ENCODE results near the gene MRPS2. TPM values are rescaled to one million over a fixed set of nuclear protein-coding genes. Genes with fewer than 3 reads are reported as not detected.
"Not testable (repeated sequence)": the region's sequence is repeated elsewhere in the genome, so short reads cannot be mapped to it uniquely, and the experiment has no call there.

MRPS2 gene
- polyA plus RNA-seq, 2 of the 4 experiments (the other 2 are of a cell fraction) = 66.9 to 90.1 TPM

DNA sequence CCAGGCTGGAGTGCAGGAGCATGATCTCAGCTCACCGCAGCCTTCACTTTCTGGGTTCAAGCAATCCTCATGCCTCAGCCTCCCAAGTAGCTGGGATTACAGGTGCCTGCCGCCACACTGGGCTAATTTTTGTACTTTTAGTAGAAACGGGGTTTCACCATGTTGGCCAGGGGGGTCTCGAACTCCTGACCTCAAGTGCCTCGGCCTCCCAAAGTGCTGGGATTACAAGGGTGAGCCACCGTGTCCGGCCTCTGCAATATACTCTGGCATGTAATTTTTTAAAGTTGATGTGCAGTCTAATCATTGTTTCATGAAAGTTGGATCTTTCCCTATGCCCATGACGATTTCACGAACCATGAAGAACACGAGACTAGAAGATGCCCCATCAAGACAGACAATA, 49.5 kb upstream of the MRPS2 start:
- Histone ChIP-seq H3K4me2 (no peak overlapping the region), H3K27ac (no peak overlapping the region), H3K4me1 (no peaks in the 10 kb centered on the region), H3K9me3 (peaks cover 9% of the 10 kb centered on the region; the same call in 2 of the 3 replicates), H3K4me3 (no peak overlapping the region)
- TF ChIP-seq JUN (IDR thresholded peaks at IDR 0.05) (no peak), ZC3H11A (IDR thresholded peaks at IDR 0.05) (no peak), MAFK (IDR thresholded peaks at IDR 0.05; ENCODE audit: partially characterized antibody) (no peak), CBX8 (IDR thresholded peaks at IDR 0.05) (no peak), SMC3 (IDR thresholded peaks at IDR 0.05) (no peak), PHF8 (IDR thresholded peaks at IDR 0.05; ENCODE audit: borderline replicate concordance, low read depth) (no peak), HOXB13 (CRISPR knock-in tag; IDR thresholded peaks at IDR 0.05; ENCODE audit: low read depth) (no peak), NPAS2 (CRISPR knock-in tag; IDR thresholded peaks at IDR 0.05; ENCODE audit: borderline replicate concordance) (no peak), NR3C1 (IDR thresholded peaks at IDR 0.05) (no peak), GATA3 (IDR thresholded peaks at IDR 0.05; ENCODE audit: borderline replicate concordance) (no peak), RFX5 (IDR thresholded peaks at IDR 0.05) (no peak), EHMT2 (IDR thresholded peaks at IDR 0.05; ENCODE audit: low read depth) (no peak), FOSL2 (IDR thresholded peaks at IDR 0.05) (no peak), FOSL2 (CRISPR knock-in tag; IDR thresholded peaks at IDR 0.05) (no peak), POLR2A (IDR thresholded peaks at IDR 0.05; ENCODE audit: low read length) (no peak), JUNB (IDR thresholded peaks at IDR 0.05) (no peak), CEBPB (IDR thresholded peaks at IDR 0.05) (no peak), CHD2 (IDR thresholded peaks at IDR 0.05; ENCODE audit: low read length, partially characterized antibody) (no peak)
- TF ChIP-seq, protein P1, sequence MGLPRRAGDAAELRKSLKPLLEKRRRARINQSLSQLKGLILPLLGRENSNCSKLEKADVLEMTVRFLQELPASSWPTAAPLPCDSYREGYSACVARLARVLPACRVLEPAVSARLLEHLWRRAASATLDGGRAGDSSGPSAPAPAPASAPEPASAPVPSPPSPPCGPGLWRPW (IDR thresholded peaks at IDR 0.05) = no peak
- ATAC-seq = no peak
- CTCF ChIA-PET = interaction anchor here (0.7 to 2.1 kb wide), 3 partner anchors 10 to 38 kb away, joined by 3 to 6 read pairs (median 4); no protein-coding TSS in a partner anchor
- 52% methylated on average over 10 of the region's 10 CpGs for WGBS (ENCODE audit: missing lambda C conversion rate)
- DNase-seq (ENCODE audit: low read depth in 1 of 2, low spot score in 1 of 2) = no peak
- POLR2A ChIA-PET = no interaction called here
- FAIRE-seq = no peak

DNA sequence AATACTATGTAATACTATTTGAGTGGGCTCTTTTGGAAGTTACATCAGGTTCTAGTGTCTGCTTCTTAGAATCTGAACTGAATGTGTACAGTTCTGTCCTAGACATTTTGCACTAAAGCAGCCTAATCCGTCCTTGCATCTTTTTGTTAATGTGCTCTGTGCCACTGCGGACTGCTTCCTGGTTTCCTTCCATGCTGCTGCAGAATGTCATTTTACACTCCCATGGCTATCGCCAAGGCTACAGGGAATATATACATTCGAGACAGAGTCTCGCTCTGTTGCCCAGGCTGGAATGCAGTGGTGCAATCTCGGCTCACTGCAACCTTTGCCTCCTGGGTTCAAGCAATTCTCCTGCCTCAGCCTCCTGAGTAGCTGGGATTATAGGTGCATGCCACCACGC, 48.6 kb upstream of the MRPS2 start:
- H3K4me2 ChIP-seq; ATAC-seq; H3K4me3 ChIP-seq; DNase-seq (ENCODE audit: low read depth in 1 of 2, low spot score in 1 of 2); H3K27ac ChIP-seq; POLR2A ChIA-PET; H3K4me1 ChIP-seq; FAIRE-seq; H3K9me3 ChIP-seq: not testable (repeated sequence)
- CTCF ChIA-PET = interaction anchor here (1.2 to 2.8 kb wide), 3 partner anchors 8 to 39 kb away, joined by 5 to 13 read pairs (median 6); no protein-coding TSS in a partner anchor
- WGBS (ENCODE audit: missing lambda C conversion rate) = 65% methylated on average over 7 of the region's 7 CpGs

DNA sequence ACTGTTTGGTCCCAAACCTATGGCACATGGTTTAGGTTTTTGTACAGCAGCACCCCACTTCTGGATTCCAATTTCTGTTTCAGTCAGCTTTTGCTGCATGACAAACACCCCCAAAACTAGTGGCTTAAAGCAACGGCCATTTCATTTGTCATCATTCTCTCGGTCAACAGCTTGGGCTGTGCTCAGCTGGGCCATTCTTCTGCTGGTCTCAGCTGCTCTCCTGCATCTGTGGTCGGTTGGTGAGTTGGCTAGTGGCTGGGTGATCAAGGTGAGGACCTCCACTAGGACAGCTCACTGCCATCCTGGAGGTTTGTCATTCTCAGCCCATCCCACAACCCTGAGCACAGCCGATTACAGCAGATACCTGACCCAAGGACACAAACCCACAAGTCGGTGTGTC, 45.7 kb upstream of the MRPS2 start:
- no peak for DNase-seq (ENCODE audit: low read depth in 1 of 2, low spot score in 1 of 2)
- H3K27ac ChIP-seq = no peak overlapping the region
- no peaks in the 10 kb centered on the region for H3K4me1 ChIP-seq
- FAIRE-seq = no peak
- ChIA-PET CTCF (interaction anchor here (0.6 to 2.8 kb wide), 9 partner anchors 12 to 368 kb away, joined by 3 to 13 read pairs (median 4); no protein-coding TSS in a partner anchor), POLR2A (no interaction called here)
- no peak overlapping the region for H3K4me3 ChIP-seq
- WGBS (ENCODE audit: missing lambda C conversion rate) = 12% methylated on average over 5 of the region's 5 CpGs
- ATAC-seq = no peak
- no peak for TF ChIP-seq MAZ (IDR thresholded peaks at IDR 0.05; ENCODE audit: borderline replicate concordance, low read depth, low read length)
- no peak for TF ChIP-seq MAFK (IDR thresholded peaks at IDR 0.05; ENCODE audit: partially characterized antibody)
- H3K4me2 ChIP-seq = no peak overlapping the region
- peaks cover 9% of the 10 kb centered on the region; the same call in 2 of the 3 replicates for H3K9me3 ChIP-seq

DNA sequence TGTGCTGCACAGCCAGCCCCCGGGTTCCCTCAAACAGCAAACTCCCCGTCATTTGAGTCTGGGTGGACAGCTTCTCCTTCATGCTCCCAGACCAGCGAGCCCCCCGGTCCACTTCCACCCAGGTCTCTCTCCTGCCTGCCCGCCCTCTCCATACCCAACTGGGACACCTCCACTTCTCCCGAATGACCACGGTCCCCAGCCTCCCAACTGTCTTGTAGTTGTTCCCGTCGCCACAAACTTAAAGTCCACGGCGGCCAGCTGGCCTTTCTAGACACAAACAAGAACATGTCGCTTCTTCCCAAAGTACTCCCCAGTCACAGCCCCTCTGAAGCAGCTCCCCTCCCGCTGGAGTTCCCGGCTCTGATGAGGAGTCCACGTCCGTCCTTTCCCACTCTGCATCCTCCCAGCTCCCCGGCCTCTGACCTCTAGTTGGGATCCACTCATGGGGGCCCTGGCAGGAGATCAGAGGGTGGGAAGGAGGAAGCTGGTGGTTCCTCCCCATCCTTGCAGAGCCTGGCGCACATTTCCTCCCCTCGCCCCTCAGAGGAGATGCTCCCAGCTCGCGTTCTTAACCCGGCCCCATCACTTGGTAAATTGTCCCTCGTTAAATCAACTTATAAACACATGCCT, 45.0 kb upstream of the MRPS2 start:
- FAIRE-seq (no peak), DNase-seq (ENCODE audit: low read depth in 1 of 2, low spot score in 1 of 2) (no peak), ATAC-seq (no peak)
- Histone ChIP-seq H3K27ac (no peak overlapping the region), H3K9me3 (peaks cover 9% of the 10 kb centered on the region; the same call in 2 of the 3 replicates), H3K4me2 (no peak overlapping the region), H3K4me3 (no peak overlapping the region), H3K4me1 (no peaks in the 10 kb centered on the region)
- TF ChIP-seq KDM5A (IDR thresholded peaks at IDR 0.05) = no peak
- no peak for TF ChIP-seq JUNB (IDR thresholded peaks at IDR 0.05)
- no peak for TF ChIP-seq KDM1A (IDR thresholded peaks at IDR 0.05; ENCODE audit: low read depth)
- no peak for TF ChIP-seq POLR2AphosphoS2 (conservative IDR thresholded peaks at IDR 0.05; ENCODE audit: low read length)
- TF ChIP-seq EHF (CRISPR knock-in tag; IDR thresholded peaks at IDR 0.05) = no peak
- TF ChIP-seq PHF8 (IDR thresholded peaks at IDR 0.05; ENCODE audit: borderline replicate concordance, low read depth) = no peak
- no peak for TF ChIP-seq MYC (IDR thresholded peaks at IDR 0.05; ENCODE audit: borderline replicate concordance, low read length)
- TF ChIP-seq MAFK (IDR thresholded peaks at IDR 0.05; ENCODE audit: partially characterized antibody) = no peak
- TF ChIP-seq, protein P2, sequence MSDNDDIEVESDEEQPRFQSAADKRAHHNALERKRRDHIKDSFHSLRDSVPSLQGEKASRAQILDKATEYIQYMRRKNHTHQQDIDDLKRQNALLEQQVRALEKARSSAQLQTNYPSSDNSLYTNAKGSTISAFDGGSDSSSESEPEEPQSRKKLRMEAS (IDR thresholded peaks at IDR 0.05) = no peak
- no peak for TF ChIP-seq MAZ (IDR thresholded peaks at IDR 0.05; ENCODE audit: borderline replicate concordance, low read depth, low read length)
- no peak for TF ChIP-seq FOXS1 (CRISPR knock-in tag; IDR thresholded peaks at IDR 0.05)
- TF ChIP-seq, protein P1 (IDR thresholded peaks at IDR 0.05) = no peak
- TF ChIP-seq RNF2 (IDR thresholded peaks at IDR 0.05; ENCODE audit: borderline replicate concordance, low read depth) = no peak
- no peak for TF ChIP-seq NFE2L2 (conservative IDR thresholded peaks at IDR 0.05; ENCODE audit: low read length)
- no peak for TF ChIP-seq ZFP36 (IDR thresholded peaks at IDR 0.05; ENCODE audit: borderline replicate concordance, partially characterized antibody)
- TF ChIP-seq SMC3 (IDR thresholded peaks at IDR 0.05) = no peak
- TF ChIP-seq RAD21 (conservative IDR thresholded peaks at IDR 0.05 in 1 of 2, IDR thresholded peaks at IDR 0.05 in 1 of 2) = no peak
- ChIA-PET CTCF (interaction anchor here (0.6 to 2.0 kb wide), 6 partner anchors 15 to 369 kb away, joined by 3 to 11 read pairs (median 4); no protein-coding TSS in a partner anchor), POLR2A (no interaction called here)
- 67% methylated on average over 23 of the region's 23 CpGs for WGBS (ENCODE audit: missing lambda C conversion rate)

Data from A549 (cell line).